ENCODE measurements around the gene FAM240B. TPM values are rescaled to one million over a fixed set of nuclear protein-coding genes. Genes with fewer than 3 reads are reported as not detected.

Gene FAM240B
- total RNA-seq, 1 donor from 2014 or later, result not detected

DNA sequence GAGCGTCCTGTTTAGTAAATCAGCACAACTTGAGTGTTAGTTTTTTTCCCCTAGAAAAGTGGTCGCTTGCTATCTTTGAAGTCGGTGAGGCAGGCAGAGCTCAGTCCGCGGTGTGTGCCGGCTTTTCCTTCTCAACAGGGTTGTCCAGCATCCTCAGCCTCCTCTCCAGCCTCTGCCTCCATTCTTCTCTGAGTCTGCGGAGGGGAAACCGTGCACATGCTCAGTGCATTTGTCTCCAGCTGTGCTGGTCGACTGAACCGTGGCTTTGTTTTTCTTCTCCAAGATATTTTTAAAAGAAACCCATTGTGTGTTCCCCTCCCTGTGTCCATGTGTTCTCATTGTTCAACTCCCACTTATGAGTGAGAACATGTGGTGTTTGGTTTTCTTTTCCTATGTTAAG, 25.3 kb downstream of the FAM240B start:
- Histone ChIP-seq H3K27ac (no peak overlapping the region), H3K4me1 (no peaks in the 10 kb centered on the region), H3K36me3 (no peaks in the 10 kb centered on the region), H3K4me3 (no peak overlapping the region), H3K9me3 (no peaks in the 10 kb centered on the region), H3K27me3 (ENCODE audit: low read depth) (peaks cover 3% of the 10 kb centered on the region)
- DNase-seq (no peak), ATAC-seq (no peak)
- intact Hi-C loops (cut with DNase I), result no loop called here
- no peak for TF ChIP-seq CTCF (IDR thresholded peaks at IDR 0.05)

DNA sequence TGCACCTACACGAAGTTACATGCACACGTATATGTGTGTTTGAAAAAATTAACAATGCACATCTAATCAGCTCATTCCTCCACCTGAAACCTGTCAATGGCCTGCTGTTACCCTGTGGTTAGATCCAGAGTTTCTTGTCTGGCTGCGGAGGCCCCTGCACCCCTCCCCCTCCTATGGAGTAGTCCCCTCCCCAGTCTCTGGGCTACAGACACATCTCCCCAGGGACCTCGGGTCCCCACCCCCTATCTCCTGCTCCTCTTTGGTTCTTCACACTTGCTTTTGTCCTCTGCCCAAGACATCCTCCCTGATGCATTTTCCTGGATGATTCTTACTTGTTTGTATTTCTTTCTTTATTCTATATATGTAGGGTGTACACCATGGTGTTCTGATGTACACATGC, 27.2 kb downstream of the FAM240B start:
- Histone ChIP-seq H3K27me3 (ENCODE audit: low read depth) (peaks cover 3% of the 10 kb centered on the region), H3K4me1 (no peaks in the 10 kb centered on the region), H3K9me3 (no peaks in the 10 kb centered on the region), H3K4me3 (no peak overlapping the region), H3K27ac (no peak overlapping the region), H3K36me3 (no peaks in the 10 kb centered on the region)
- TF ChIP-seq CTCF (IDR thresholded peaks at IDR 0.05), result no peak
- intact Hi-C loops (cut with DNase I), result no loop called here
- DNase-seq, result no peak
- ATAC-seq, result no peak

GRCh38 chr9:38690574-38690973, 29.4 kb downstream of the FAM240B start:
- no peak for TF ChIP-seq CTCF (IDR thresholded peaks at IDR 0.05)
- ATAC-seq (no peak), DNase-seq (no peak)
- Histone ChIP-seq H3K4me1 (no peaks in the 10 kb centered on the region), H3K9me3 (no peaks in the 10 kb centered on the region), H3K27me3 (ENCODE audit: low read depth) (peaks cover 3% of the 10 kb centered on the region), H3K4me3 (no peak overlapping the region), H3K36me3 (no peaks in the 10 kb centered on the region), H3K27ac (no peak overlapping the region)
- intact Hi-C loops (cut with DNase I), result no loop called here

- intact Hi-C loops (cut with DNase I), result no loop called here
These were observed 30.3 kb downstream of the FAM240B start for GRCh38 chr9:38689678-38690077.

GRCh38 chr9:38687992-38688391, 31.9 kb downstream of the FAM240B start:
- Histone ChIP-seq H3K27ac (no peak overlapping the region), H3K36me3 (no peaks in the 10 kb centered on the region), H3K4me3 (peak overlapping the region; percentile 35), H3K27me3 (ENCODE audit: low read depth) (no peaks in the 10 kb centered on the region), H3K9me3 (no peaks in the 10 kb centered on the region), H3K4me1 (no peaks in the 10 kb centered on the region)
- ATAC-seq (peak in 1 of 2 donors; percentile 34), DNase-seq (no peak)
- no peak for TF ChIP-seq CTCF (IDR thresholded peaks at IDR 0.05)
- intact Hi-C loops (cut with DNase I), result no loop called here

More at GRCh38 chr9:38689678-38690077, 30.3 kb downstream of the FAM240B start:
- H3K9me3 ChIP-seq, result no peaks in the 10 kb centered on the region
- H3K36me3 ChIP-seq, result no peaks in the 10 kb centered on the region
- H3K27me3 ChIP-seq (ENCODE audit: low read depth), result peaks cover 3% of the 10 kb centered on the region
- no peak overlapping the region for H3K4me3 ChIP-seq
- H3K4me1 ChIP-seq, result no peaks in the 10 kb centered on the region
- DNase-seq (no peak), ATAC-seq (no peak)
- no peak overlapping the region for H3K27ac ChIP-seq
- no peak for TF ChIP-seq CTCF (IDR thresholded peaks at IDR 0.05)

DNA sequence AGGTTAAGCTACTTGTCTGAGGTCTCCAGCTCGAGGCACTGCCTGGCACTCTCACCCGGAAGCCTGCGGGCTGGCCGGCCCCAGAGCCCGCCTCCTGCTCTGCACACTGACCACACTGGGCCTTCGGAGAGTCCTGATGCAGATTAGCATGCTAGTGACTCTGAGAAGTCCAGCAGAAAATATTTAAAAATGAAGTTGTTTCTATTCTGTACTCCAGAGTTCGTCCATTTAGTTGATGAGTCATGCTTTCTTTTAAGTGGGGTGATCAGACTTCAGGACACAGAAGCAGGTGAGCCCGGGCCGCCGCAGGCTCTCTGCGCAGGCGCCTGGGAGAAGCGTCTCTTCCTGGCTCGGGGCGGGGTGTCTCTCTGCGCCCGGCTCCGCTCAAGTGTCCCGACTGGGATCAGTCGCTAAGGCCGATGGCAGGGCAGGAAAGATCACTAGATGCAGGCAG, 32.5 kb downstream of the FAM240B start:
- ATAC-seq, result peak; percentile 94 to 99
- DNase-seq, result peak; percentile 87
- no peak for TF ChIP-seq CTCF (IDR thresholded peaks at IDR 0.05)
- intact Hi-C loops (cut with DNase I), result no loop called here
- no peaks in the 10 kb centered on the region for H3K4me1 ChIP-seq
- H3K36me3 ChIP-seq, result no peaks in the 10 kb centered on the region
- no peaks in the 10 kb centered on the region for H3K27me3 ChIP-seq (ENCODE audit: low read depth)
- H3K9me3 ChIP-seq, result no peaks in the 10 kb centered on the region
- H3K4me3 ChIP-seq, result peak overlapping the region; percentile 35
- peak overlapping the region; percentile 14 for H3K27ac ChIP-seq

All from lower lobe of right lung (tissue), 2 donors.